Fibroblast of lung (primary cell): Measurements from ENCODE around the gene STK11.

ENCODE experiments used
- CTCF ChIP-seq, 2 donors: IDR thresholded peaks in 1 of 2; conservative IDR thresholded peaks in 1 of 2; 1 replicate in 1 of 2; 2 replicates in 1 of 2; pipeline ENCODE4 v1.5.1; 2011 to 2012; ENCODE audit warnings: low read length in 2 of 2, control low read depth in 1 of 2, inconsistent platforms in 1 of 2, low read depth in 1 of 2, mild to moderate bottlenecking in 1 of 2
- EZH2 ChIP-seq: IDR thresholded peaks from 2 replicates; pipeline ENCODE4 v1.5.1; 2012; ENCODE audit warnings: low read length, control low read depth, mild to moderate bottlenecking; ENCODE audit errors: missing control alignments

DNA sequence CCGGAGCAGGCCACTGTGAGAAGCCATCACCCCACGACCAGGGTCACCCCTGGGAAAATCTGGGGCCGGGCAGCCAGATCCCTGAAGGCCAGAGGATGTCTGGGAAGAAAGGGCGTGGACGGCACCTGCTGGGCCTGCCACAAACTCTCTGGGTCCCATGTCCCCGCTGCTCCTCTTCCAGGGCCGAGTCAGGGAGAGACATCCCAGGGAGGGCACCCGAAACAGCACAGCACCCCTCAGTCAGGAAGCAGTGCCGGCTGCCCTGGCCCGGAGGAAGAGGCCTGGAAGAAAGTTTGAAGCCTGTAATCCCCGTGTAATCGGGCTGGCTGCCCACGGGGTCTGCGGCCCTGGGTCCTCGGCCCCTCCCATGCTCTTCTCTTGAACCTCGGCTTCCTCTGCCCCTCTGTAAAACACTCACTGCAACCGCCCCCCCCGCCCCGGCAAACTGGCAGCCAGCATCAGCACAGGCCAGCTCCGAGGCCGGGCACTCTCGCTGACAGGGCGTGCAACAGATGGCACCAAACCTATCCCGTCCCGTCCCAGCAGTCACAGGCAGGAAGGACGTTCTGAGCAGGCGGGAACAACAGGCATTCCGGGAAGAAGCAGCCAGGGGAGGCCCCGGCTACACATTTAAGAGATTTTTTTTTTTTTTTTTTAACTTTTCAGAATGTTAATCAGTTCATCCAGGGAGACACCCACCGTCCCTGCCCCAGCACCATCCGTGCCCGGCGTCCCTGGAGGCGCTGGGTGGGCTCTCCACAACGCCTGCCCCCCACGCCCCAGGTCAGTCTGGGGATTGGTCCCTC lies 33.0 kb upstream of the STK11 start:
- TF ChIP-seq CTCF (conservative IDR thresholded peaks at IDR 0.05 in 1 of 2, IDR thresholded peaks at IDR 0.05 in 1 of 2; ENCODE audit: low read depth in 1 of 2, low read length in 2 of 2) (no peak), EZH2 (no peak)
